Right lobe of liver (tissue), 6 donors: Measurements from ENCODE around the gene SCN8A. TPM values are rescaled to one million over a fixed set of nuclear protein-coding genes. Genes with fewer than 3 reads are reported as not detected.

ENCODE experiments used
- ATAC-seq, 4 donors: fragments of 200-7000 bp; cut with Tn5 transposase; one replicate each; pipeline ENCODE4 v1.9.1; 2020; ENCODE audit warnings: mild to moderate bottlenecking in 4 of 4, moderate library complexity in 4 of 4
- DNase-seq, 3 donors: peaks; one replicate each; pipeline ENCODE4 v3.0.0-alpha.2; 2020
- H3K27ac ChIP-seq, 3 donors: fragments of 200-600 bp; one replicate each; pipeline ENCODE4 v1.8.0; 2022
- H3K27me3 ChIP-seq, 2 donors: fragments of 200-600 bp; one replicate each; pipeline ENCODE4 v1.8.0; 2022
- H3K36me3 ChIP-seq, 4 donors: fragments of 200-600 bp; sonication (generic) in 1 of 4; one replicate each; pipeline versions ENCODE4 v1.5.1 to v1.8.0; 2017 to 2022; ENCODE audit warnings: control low read depth in 1 of 4
- H3K4me1 ChIP-seq, 4 donors: fragments of 200-600 bp; sonication (generic) in 1 of 4; one replicate each; pipeline versions ENCODE4 v1.5.1 to v1.8.0; 2017 to 2022; ENCODE audit warnings: control low read depth in 1 of 4
- H3K4me3 ChIP-seq, 3 donors: fragments of 200-600 bp; one replicate each; pipeline ENCODE4 v1.8.0; 2022
- H3K9me3 ChIP-seq, 4 donors: fragments of 200-600 bp; sonication (generic) in 1 of 4; one replicate each; pipeline versions ENCODE4 v1.5.1 to v1.8.0; 2017 to 2022; ENCODE audit warnings: control low read depth in 1 of 4
- POLR2A ChIP-seq: fragments of 450-650 bp; IDR thresholded peaks from one replicate; pipeline ENCODE4 v1.6.1; 2017; ENCODE audit warnings: antibody characterized with exemption, mild to moderate bottlenecking
- WGBS: methylation state at CpG from one replicate; pipeline ENCODE4 v1.1.6; 2018; ENCODE audit warnings: low coverage, low lambda C conversion rate; ENCODE audit not compliant: insufficient coverage; ENCODE audit errors: missing lambda C conversion rate; 5-methylcytosine and 5-hydroxymethylcytosine counted together
- intact Hi-C, 2 donors: fragments of 100-400 bp; cut with DNase I; formaldehyde crosslinking; loops; one replicate each; pipeline versions ENCODE4 v1.11.2 to v1.14.1; 2022
- total RNA-seq, 6 experiments: library from RNA; depleted of rRNA in 2 of 6; stranded (reverse); fragments of >200 nt in 2 of 6; fragmentation: NEBNext Ultra II Directional in 3 of 6; extraction: Animal tissue kit (Norgen Biotek cat#: 25700) in 3 of 6; gene quantifications; one replicate each; pipeline versions ENCODE4 v1.1.0 to v1.2.4, GENCODE V29; 2016 to 2023
- TF ChIP-seq, protein P1 (sequence below), 4 donors: fragments of 200-600 bp in 3 of 4; fragments of 450-650 bp in 1 of 4; IDR thresholded peaks; one replicate each; pipeline versions ENCODE4 v1.5.1 to v1.8.0; 2016 to 2022; ENCODE audit warnings: antibody characterized with exemption in 4 of 4, mild to moderate bottlenecking in 2 of 4
- donor health status: DM: no; HTN: yes; CAD: no.
- donor health status: DM: no; HTN: no; CAD: no.
- donor health status: DM: no; HTN: no; CAD: no.
- donor health status: DM: no; HTN: yes; CAD: no.
- donor health status: DM: no; HTN: yes; CAD: no.

Gene SCN8A
- total RNA-seq, 6 experiments from 2014 or later: 1.7 to 5.6 (median 3.7) TPM

DNA sequence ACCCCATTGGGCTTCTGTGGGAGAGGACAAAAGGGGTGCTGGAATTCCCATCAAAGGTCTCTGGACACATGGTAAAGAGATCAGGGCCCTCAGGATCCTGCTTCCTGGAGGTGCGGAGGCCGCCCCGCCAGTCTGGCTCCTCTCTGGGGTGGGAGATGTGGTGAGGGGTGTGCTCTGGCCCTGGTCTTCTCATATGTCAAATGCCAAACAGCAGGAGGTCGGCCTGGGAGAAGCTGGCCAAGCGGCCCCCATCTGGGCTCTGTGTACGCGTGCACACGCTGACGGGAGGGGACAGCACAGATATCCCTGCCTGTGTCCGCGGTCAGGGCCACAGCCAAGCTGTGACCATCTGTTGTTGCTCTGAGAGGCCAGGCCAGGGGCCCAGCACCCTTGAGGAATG, 243.4 kb downstream of the SCN8A start:
- DNase-seq: no peak
- Histone ChIP-seq H3K4me1 (no peaks in the 10 kb centered on the region), H3K36me3 (no peaks in the 10 kb centered on the region), H3K27me3 (no peaks in the 10 kb centered on the region), H3K4me3 (no peak overlapping the region), H3K27ac (no peak overlapping the region), H3K9me3 (no peaks in the 10 kb centered on the region)
- ATAC-seq: no peak
- TF ChIP-seq, protein P1, sequence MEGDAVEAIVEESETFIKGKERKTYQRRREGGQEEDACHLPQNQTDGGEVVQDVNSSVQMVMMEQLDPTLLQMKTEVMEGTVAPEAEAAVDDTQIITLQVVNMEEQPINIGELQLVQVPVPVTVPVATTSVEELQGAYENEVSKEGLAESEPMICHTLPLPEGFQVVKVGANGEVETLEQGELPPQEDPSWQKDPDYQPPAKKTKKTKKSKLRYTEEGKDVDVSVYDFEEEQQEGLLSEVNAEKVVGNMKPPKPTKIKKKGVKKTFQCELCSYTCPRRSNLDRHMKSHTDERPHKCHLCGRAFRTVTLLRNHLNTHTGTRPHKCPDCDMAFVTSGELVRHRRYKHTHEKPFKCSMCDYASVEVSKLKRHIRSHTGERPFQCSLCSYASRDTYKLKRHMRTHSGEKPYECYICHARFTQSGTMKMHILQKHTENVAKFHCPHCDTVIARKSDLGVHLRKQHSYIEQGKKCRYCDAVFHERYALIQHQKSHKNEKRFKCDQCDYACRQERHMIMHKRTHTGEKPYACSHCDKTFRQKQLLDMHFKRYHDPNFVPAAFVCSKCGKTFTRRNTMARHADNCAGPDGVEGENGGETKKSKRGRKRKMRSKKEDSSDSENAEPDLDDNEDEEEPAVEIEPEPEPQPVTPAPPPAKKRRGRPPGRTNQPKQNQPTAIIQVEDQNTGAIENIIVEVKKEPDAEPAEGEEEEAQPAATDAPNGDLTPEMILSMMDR (IDR thresholded peaks at IDR 0.05): no peak
- no peak for TF ChIP-seq POLR2A
- 95% methylated on average over 4 of the region's 11 CpGs for WGBS
- intact Hi-C loops: no loop called here

DNA sequence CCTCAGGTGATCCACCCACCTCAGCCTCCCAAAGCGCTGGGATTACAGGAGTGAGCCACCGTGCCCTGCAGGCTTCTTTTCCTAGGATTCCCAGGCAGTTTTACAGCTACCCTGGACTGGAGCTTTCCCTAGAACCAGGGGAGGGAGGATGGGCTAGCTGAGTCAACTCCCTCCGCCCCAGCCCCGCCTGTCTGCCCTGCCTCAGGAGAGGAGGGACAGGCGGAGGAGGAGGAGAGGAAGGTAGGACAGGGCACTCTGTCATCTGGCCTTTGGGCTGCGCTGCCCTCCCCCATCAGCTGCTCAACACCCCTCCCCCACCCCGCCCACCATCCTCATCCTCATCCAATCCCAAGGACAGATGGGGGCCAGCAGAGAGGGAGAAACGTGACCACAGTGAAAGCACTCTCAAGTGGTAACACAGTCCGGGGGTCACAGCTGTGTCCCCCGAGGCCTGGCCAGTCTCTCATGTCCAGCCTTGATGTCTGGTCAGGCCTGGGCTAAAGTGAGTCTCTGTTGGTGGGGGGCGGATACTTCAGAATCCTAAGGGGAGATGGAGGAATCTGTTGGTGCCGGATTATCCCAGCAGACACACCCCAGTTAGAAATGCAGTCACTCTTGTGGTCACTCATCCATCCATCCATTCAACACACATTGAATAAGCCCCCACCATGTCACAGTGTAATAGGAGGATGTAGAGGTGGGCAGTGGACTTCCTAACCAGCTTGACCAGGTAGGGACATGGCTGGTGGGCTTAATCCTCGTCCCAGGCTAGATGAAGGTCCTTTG, 245.2 kb downstream of the SCN8A start:
- Histone ChIP-seq H3K9me3 (no peaks in the 10 kb centered on the region), H3K27me3 (no peaks in the 10 kb centered on the region), H3K27ac (no peak overlapping the region), H3K36me3 (no peaks in the 10 kb centered on the region), H3K4me1 (no peaks in the 10 kb centered on the region), H3K4me3 (no peak overlapping the region)
- WGBS: 61% methylated on average over 5 of the region's 13 CpGs
- intact Hi-C loops: no loop called here
- DNase-seq (no peak), ATAC-seq (no peak)
- TF ChIP-seq, protein P1 (IDR thresholded peaks at IDR 0.05): no peak
- no peak for TF ChIP-seq POLR2A

DNA sequence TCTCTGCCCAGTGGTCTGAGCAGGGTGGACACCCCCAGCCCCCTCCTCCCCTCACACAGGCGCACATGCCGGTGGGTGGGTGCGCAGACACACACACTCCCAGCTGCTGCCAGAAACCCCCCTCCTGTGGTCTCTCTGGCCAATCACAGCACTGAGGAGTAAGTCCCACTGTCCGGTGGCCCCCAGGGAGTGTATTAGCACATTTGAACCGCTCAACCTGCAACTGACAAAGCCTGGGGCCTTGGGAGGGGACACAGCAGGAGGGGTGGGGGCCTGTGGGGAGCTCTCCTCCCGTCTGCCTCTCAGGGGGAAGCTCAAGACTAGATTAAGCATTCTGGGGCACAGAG, 245.8 kb downstream of the SCN8A start:
- Histone ChIP-seq H3K27ac (no peak overlapping the region), H3K36me3 (no peaks in the 10 kb centered on the region), H3K4me3 (no peak overlapping the region), H3K4me1 (no peaks in the 10 kb centered on the region), H3K27me3 (no peaks in the 10 kb centered on the region), H3K9me3 (no peaks in the 10 kb centered on the region)
- TF ChIP-seq, protein P1 (IDR thresholded peaks at IDR 0.05): no peak
- no peak for TF ChIP-seq POLR2A
- no peak for ATAC-seq
- intact Hi-C loops: no loop called here
- WGBS: 80% methylated on average over 1 of the region's 6 CpGs
- no peak for DNase-seq

DNA sequence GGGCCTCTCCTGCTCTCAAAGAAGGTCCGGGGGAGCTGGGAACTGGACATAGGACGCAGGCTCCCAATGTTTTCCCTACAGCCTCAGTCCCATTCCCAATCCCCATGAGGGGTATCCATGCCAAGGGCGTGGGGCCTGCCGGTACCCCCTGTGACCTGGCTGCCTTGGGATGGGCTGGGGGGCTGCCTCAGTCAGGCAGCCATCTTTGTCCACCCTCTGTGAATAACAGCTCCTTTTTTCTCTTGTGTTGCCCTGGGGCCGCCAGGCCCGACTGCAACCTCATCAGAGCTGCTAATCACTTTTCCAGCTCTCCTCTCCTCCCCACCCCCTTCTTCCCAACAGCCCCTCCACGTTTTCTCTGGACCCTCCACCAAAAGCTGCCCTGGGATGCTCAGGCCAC, 246.3 kb downstream of the SCN8A start:
- H3K9me3 ChIP-seq: no peaks in the 10 kb centered on the region
- H3K27ac ChIP-seq: no peak overlapping the region
- H3K36me3 ChIP-seq: no peaks in the 10 kb centered on the region
- no peak for TF ChIP-seq POLR2A
- TF ChIP-seq, protein P1 (IDR thresholded peaks at IDR 0.05): no peak
- DNase-seq (no peak), ATAC-seq (no peak)
- H3K27me3 ChIP-seq: no peaks in the 10 kb centered on the region
- intact Hi-C loops: no loop called here
- WGBS: 81% methylated on average over 3 of the region's 7 CpGs
- H3K4me3 ChIP-seq: no peak overlapping the region
- H3K4me1 ChIP-seq: no peaks in the 10 kb centered on the region
